ENCODE data around the gene TOX3. TPM values are rescaled to one million over a fixed set of nuclear protein-coding genes. Genes with fewer than 3 reads are reported as not detected.

Gene TOX3
- total and polyA plus RNA-seq, 2 of the 13 experiments (the other 11 are each of a cell fraction or from before 2014, with no cell fraction given), result 14.5 to 98.6 TPM

DNA sequence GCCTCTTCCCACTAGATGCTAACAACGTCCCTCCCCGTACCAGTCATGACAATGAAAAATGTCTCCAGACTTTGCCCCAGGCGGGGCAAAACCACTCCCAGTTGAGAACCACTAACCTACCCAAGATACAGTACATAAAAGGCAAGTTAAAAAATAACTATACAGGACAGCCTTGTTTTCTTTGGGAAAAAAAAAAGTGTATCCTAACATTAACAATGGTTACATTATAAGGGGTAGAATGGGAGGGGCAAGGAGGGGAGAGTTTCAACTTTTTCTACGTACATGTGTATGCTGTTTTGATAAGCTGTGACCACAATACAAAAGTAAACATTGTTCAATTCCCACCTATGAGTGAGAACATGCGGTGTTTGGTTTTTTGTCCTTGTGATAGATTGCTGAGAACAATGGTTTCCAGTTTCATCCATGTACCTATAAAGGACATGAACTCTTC, 94.9 kb downstream of the TOX3 start (continued):
- no peak for TF ChIP-seq SCMH1 (CRISPR knock-in tag; IDR thresholded peaks at IDR 0.05; ENCODE audit: borderline replicate concordance)
- TF ChIP-seq, protein P1, sequence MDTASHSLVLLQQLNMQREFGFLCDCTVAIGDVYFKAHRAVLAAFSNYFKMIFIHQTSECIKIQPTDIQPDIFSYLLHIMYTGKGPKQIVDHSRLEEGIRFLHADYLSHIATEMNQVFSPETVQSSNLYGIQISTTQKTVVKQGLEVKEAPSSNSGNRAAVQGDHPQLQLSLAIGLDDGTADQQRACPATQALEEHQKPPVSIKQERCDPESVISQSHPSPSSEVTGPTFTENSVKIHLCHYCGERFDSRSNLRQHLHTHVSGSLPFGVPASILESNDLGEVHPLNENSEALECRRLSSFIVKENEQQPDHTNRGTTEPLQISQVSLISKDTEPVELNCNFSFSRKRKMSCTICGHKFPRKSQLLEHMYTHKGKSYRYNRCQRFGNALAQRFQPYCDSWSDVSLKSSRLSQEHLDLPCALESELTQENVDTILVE (CRISPR knock-in tag; IDR thresholded peaks at IDR 0.05), result no peak
- TF ChIP-seq ZBTB20 (CRISPR knock-in tag; IDR thresholded peaks at IDR 0.05; ENCODE audit: borderline replicate concordance, low read depth), result no peak
- TF ChIP-seq, protein P2, sequence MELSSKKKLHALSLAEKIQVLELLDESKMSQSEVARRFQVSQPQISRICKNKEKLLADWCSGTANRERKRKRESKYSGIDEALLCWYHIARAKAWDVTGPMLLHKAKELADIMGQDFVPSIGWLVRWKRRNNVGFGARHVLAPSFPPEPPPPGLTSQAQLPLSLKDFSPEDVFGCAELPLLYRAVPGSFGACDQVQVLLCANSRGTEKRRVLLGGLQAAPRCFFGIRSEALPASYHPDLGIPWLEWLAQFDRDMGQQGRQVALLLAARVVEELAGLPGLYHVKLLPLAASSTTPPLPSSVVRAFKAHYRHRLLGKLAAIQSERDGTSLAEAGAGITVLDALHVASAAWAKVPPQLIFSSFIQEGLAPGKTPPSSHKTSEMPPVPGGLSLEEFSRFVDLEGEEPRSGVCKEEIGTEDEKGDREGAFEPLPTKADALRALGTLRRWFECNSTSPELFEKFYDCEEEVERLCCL (CRISPR knock-in tag; IDR thresholded peaks at IDR 0.05; ENCODE audit: borderline replicate concordance), result no peak
- TF ChIP-seq HNRNPLL (IDR thresholded peaks at IDR 0.05; ENCODE audit: low read depth, low read length, poor library complexity, severe bottlenecking), result no peak

DNA sequence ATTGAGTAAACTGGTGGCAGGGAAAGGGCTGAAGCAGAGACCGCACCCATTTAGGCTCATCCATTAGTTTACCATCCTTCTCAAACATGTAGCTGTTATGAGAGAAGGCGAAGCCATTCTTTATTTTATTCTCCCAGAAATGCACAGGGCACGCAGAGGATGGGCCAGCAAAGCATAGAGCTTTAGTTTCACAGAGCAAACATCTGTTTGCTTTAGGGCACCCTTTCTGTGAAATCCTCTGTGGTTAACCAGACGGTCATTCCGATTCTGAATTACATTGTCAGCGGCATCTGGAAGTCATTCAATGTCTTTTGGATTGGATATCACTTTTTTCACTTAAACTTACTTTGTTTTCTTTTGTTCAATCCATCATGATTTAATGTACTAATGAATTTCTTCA, 96.0 kb downstream of the TOX3 start:
- peaks cover 42% of the 10 kb centered on the region for H3K4me1 ChIP-seq (ENCODE audit: insufficient read depth, low read length)
- intact Hi-C loops (cut with micrococcal nuclease; ENCODE audit: unreplicated experiment) (no loop called here), in situ Hi-C loops (cut with HindIII; ENCODE audit: extremely low pct_ligation_motif_present, low pct_unique_long_range_greater_than_20kb) (no loop called here)
- no peak for DNase-seq (ENCODE audit: low spot score)
- H2AFZ ChIP-seq (ENCODE audit: low read length), result no peak overlapping the region
- no peak for FAIRE-seq
- peak overlapping the region; percentile 5 for H3K27ac ChIP-seq (ENCODE audit: extremely low read length, insufficient read depth, low read length)
- no peak for ATAC-seq
- H4K20me1 ChIP-seq (ENCODE audit: insufficient read depth, low read length), result no peaks in the 10 kb centered on the region; the same call in 1 of the 2 replicates
- WGBS (ENCODE audit: low lambda C conversion rate), result 97% methylated on average over 6 of the region's 6 CpGs
- H3K4me2 ChIP-seq (ENCODE audit: low read depth, low read length), result no peak overlapping the region
- no peaks in the 10 kb centered on the region for H3K27me3 ChIP-seq (ENCODE audit: control insufficient read depth in 1 of 2, insufficient read depth in 2 of 2, low read length in 2 of 2)
- peaks cover 27% of the 10 kb centered on the region for H3K79me2 ChIP-seq (ENCODE audit: insufficient read depth, low read length)
- peaks cover 15 to 54% of the 10 kb centered on the region in 2 experiments for H3K36me3 ChIP-seq (replicated peaks in 1 of 2; ENCODE audit: control insufficient read depth in 1 of 2, insufficient read depth in 2 of 2, low read length in 2 of 2)
- no TSS peak for BruUV-seq (replicated peaks)
- H3K9me3 ChIP-seq (ENCODE audit: low read length), result no peaks in the 10 kb centered on the region
- H3K4me3 ChIP-seq (replicated peaks in 1 of 3; ENCODE audit: insufficient read depth in 1 of 3, low read depth in 2 of 3, low read length in 3 of 3), result no peak overlapping the region
- ChIA-PET CTCF (ENCODE audit: low intra/inter-chr PET ratio, low total read pairs) (no interaction called here), POLR2A (interaction anchor here (0.6 to 2.1 kb wide), 3 partner anchors 37 to 45 kb away, joined by 3 to 5 read pairs (median 4); no protein-coding TSS in a partner anchor)
- H3K9ac ChIP-seq (ENCODE audit: insufficient read depth, low read depth, low read length), result no peak overlapping the region
- TF ChIP-seq SOX13 (IDR thresholded peaks at IDR 0.05) (no peak), SOX13 (CRISPR knock-in tag; conservative IDR thresholded peaks at IDR 0.05 in 1 of 2, IDR thresholded peaks at IDR 0.05 in 1 of 2) (no peak), FOSL1 (CRISPR knock-in tag; IDR thresholded peaks at IDR 0.05; ENCODE audit: borderline replicate concordance) (no peak), CENPT (CRISPR knock-in tag; IDR thresholded peaks at IDR 0.05; ENCODE audit: low read depth) (no peak), ZNF629 (CRISPR knock-in tag; conservative IDR thresholded peaks at IDR 0.05) (no peak), NKX3-1 (CRISPR knock-in tag; IDR thresholded peaks at IDR 0.05) (no peak), ZNF138 (CRISPR knock-in tag; IDR thresholded peaks at IDR 0.05; ENCODE audit: low read depth) (no peak)
- TF ChIP-seq, protein P3, sequence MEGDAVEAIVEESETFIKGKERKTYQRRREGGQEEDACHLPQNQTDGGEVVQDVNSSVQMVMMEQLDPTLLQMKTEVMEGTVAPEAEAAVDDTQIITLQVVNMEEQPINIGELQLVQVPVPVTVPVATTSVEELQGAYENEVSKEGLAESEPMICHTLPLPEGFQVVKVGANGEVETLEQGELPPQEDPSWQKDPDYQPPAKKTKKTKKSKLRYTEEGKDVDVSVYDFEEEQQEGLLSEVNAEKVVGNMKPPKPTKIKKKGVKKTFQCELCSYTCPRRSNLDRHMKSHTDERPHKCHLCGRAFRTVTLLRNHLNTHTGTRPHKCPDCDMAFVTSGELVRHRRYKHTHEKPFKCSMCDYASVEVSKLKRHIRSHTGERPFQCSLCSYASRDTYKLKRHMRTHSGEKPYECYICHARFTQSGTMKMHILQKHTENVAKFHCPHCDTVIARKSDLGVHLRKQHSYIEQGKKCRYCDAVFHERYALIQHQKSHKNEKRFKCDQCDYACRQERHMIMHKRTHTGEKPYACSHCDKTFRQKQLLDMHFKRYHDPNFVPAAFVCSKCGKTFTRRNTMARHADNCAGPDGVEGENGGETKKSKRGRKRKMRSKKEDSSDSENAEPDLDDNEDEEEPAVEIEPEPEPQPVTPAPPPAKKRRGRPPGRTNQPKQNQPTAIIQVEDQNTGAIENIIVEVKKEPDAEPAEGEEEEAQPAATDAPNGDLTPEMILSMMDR (CRISPR knock-in tag; IDR thresholded peaks at IDR 0.05), result no peak
- TF ChIP-seq, protein P4, sequence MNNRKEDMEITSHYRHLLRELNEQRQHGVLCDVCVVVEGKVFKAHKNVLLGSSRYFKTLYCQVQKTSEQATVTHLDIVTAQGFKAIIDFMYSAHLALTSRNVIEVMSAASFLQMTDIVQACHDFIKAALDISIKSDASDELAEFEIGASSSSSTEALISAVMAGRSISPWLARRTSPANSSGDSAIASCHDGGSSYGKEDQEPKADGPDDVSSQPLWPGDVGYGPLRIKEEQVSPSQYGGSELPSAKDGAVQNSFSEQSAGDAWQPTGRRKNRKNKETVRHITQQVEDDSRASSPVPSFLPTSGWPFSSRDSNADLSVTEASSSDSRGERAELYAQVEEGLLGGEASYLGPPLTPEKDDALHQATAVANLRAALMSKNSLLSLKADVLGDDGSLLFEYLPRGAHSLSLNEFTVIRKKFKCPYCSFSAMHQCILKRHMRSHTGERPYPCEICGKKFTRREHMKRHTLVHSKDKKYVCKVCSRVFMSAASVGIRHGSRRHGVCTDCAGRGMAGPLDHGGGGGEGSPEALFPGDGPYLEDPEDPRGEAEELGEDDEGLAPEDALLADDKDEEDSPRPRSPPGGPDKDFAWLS (CRISPR knock-in tag; IDR thresholded peaks at IDR 0.05; ENCODE audit: borderline replicate concordance), result no peak
- TF ChIP-seq, protein P5, sequence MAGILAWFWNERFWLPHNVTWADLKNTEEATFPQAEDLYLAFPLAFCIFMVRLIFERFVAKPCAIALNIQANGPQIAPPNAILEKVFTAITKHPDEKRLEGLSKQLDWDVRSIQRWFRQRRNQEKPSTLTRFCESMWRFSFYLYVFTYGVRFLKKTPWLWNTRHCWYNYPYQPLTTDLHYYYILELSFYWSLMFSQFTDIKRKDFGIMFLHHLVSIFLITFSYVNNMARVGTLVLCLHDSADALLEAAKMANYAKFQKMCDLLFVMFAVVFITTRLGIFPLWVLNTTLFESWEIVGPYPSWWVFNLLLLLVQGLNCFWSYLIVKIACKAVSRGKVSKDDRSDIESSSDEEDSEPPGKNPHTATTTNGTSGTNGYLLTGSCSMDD (CRISPR knock-in tag; IDR thresholded peaks at IDR 0.05), result no peak
